Mesendoderm (in vitro differentiated cells): ENCODE data around the gene TGFA.

ENCODE experiments used
- DNase-seq: peaks from one replicate; pipeline ENCODE4 v3.0.0; 2013
- H2AK5ac ChIP-seq: 2 replicates; pipeline ENCODE4 v1.6.1; 2013; ENCODE audit warnings: low read length, inconsistent platforms
- H2BK120ac ChIP-seq: 2 replicates; pipeline ENCODE4 v1.6.1; 2013; ENCODE audit warnings: low read depth, mild to moderate bottlenecking, low read length, moderate library complexity, mixed read lengths
- H2BK15ac ChIP-seq: replicated peaks from 2 replicates; pipeline ENCODE4 v1.6.1; 2013; ENCODE audit warnings: low read depth, mild to moderate bottlenecking, moderate library complexity
- H2BK5ac ChIP-seq: 2 replicates; pipeline ENCODE4 v1.6.1; 2013; ENCODE audit warnings: low read length, inconsistent platforms
- H3K18ac ChIP-seq: 2 replicates; pipeline ENCODE4 v1.6.1; 2013; ENCODE audit warnings: mild to moderate bottlenecking, low read length, mixed read lengths
- H3K23ac ChIP-seq: one replicate; pipeline ENCODE4 v1.6.1; 2013; ENCODE audit warnings: low read length
- H3K27ac ChIP-seq: 2 replicates; pipeline ENCODE4 v1.5.1; 2013; ENCODE audit warnings: low read depth, mild to moderate bottlenecking, inconsistent platforms, low read length, moderate library complexity
- H3K27me3 ChIP-seq: 2 replicates; pipeline ENCODE4 v1.6.1; 2013; ENCODE audit warnings: low read length, control low read depth, mild to moderate bottlenecking, inconsistent platforms; ENCODE audit not compliant: insufficient read depth, poor library complexity
- H3K36me3 ChIP-seq: 2 replicates; pipeline ENCODE4 v1.6.1; 2013; ENCODE audit warnings: low read length, inconsistent platforms; ENCODE audit not compliant: control insufficient read depth, insufficient read depth
- H3K4ac ChIP-seq: one replicate; pipeline ENCODE4 v1.6.1; 2013; ENCODE audit warnings: low read depth, mild to moderate bottlenecking, low read length, moderate library complexity
- H3K4me1 ChIP-seq: 2 replicates; pipeline ENCODE4 v1.6.1; 2013; ENCODE audit warnings: low read depth, low read length, inconsistent platforms; ENCODE audit not compliant: control insufficient read depth
- H3K4me2 ChIP-seq: 2 replicates; pipeline ENCODE4 v1.6.1; 2013; ENCODE audit warnings: low read length
- H3K4me3 ChIP-seq: 2 replicates; pipeline ENCODE4 v1.5.1; 2013; ENCODE audit warnings: mild to moderate bottlenecking, low read length
- H3K56ac ChIP-seq: one replicate; pipeline ENCODE4 v1.6.1; 2013; ENCODE audit warnings: low read length
- H3K79me1 ChIP-seq: 2 replicates; pipeline ENCODE4 v1.6.1; 2013; ENCODE audit warnings: low read length, inconsistent platforms
- H3K79me2 ChIP-seq: 2 replicates; pipeline ENCODE4 v1.6.1; 2013; ENCODE audit warnings: mild to moderate bottlenecking, low read length; ENCODE audit not compliant: control insufficient read depth, insufficient read depth
- H3K9ac ChIP-seq: 2 replicates; pipeline ENCODE4 v1.6.1; 2013; ENCODE audit warnings: low read length, inconsistent platforms
- H4K5ac ChIP-seq: one replicate; pipeline ENCODE4 v1.6.1; 2013; ENCODE audit warnings: low read length
- H4K8ac ChIP-seq: one replicate; pipeline ENCODE4 v1.6.1; 2013; ENCODE audit warnings: low read depth, mild to moderate bottlenecking, control low read depth, low read length, moderate library complexity
- whole genome bisulfite sequencing: extraction: QIAGEN DNeasy Blood & Tissue Kit; methylation state at CpG from one replicate; pipeline ENCODE4 v1.1.7; 2013; ENCODE audit warnings: low lambda C conversion rate, missing lambda C conversion rate; ENCODE audit not compliant: insufficient coverage; ENCODE audit errors: extremely low coverage; 5-methylcytosine and 5-hydroxymethylcytosine counted together

TGFA gene

DNA sequence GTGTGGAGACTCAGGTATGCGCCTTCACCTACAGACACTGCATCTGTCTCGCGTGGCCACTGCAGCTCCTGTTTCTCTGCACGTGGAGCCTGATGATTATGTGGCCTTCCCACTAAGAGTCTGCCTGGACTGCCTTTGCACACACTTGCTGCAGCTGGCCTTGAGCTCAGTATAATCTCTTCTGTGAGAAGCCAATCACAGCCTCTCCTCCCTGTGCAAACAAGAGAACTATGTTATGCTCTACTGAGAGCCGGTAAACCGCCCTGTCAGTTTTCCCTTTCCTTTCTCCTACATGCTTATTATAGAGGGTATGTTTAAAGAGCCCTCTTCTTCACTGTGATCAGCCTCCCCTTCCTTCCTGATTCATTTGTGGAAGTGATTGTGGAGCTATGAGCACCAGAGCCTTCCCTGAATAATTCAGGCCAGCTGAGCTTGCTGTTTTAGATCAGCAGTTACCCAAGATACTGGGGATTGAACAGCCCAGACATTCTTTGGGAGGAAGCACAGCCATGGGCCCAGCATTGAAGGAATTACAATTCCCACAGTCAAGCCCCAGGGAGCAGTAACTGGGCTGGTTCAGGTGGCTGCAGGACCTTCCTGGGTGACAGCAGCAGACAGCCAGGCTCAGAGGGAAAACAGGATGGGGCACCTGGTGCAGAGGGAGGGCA lies 3.7 kb upstream of the TGFA start:
- no peak overlapping the region for H4K8ac ChIP-seq
- H3K18ac ChIP-seq, result no peak overlapping the region
- no peak overlapping the region for H3K4me3 ChIP-seq
- no peaks in the 10 kb centered on the region for H3K79me1 ChIP-seq
- H3K4me1 ChIP-seq, result peaks cover 3% of the 10 kb centered on the region
- H3K23ac ChIP-seq, result no peak overlapping the region
- no peak overlapping the region for H3K4ac ChIP-seq
- no peak overlapping the region for H2AK5ac ChIP-seq
- no peaks in the 10 kb centered on the region for H3K36me3 ChIP-seq
- H2BK120ac ChIP-seq, result no peak overlapping the region
- H3K56ac ChIP-seq, result no peak overlapping the region
- no peaks in the 10 kb centered on the region for H3K27me3 ChIP-seq
- no peak overlapping the region for H3K9ac ChIP-seq
- H3K79me2 ChIP-seq, result no peaks in the 10 kb centered on the region
- no peak overlapping the region for H2BK5ac ChIP-seq
- H3K4me2 ChIP-seq, result no peak overlapping the region
- no peak overlapping the region for H3K27ac ChIP-seq
- no peak overlapping the region for H4K5ac ChIP-seq
- WGBS, result no CpG with 5 or more reads among the region's 6 CpGs
- no peak for DNase-seq
- no peak overlapping the region for H2BK15ac ChIP-seq

DNA sequence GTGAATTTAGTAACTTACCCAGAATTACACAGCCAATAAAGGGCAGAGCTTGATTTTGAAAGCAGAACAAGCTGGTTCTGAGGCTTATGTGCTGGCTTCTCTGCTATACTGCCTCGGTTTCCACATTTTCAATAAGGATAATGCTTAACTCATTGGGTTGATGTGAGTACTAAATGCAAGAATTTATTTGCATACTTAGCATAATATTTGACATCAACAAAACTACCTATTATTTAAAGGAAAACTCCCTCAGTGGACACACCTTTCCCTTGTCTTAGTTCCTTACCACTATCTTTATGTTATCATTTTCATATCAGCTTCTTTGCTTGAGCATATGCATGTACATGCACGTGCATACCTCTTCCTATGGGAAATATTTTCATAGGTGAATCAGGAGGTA lies 3.0 kb upstream of the TGFA start:
- Histone ChIP-seq H2BK120ac (no peak overlapping the region), H3K4me2 (no peak overlapping the region), H3K4me1 (peaks cover 3% of the 10 kb centered on the region), H3K27me3 (no peaks in the 10 kb centered on the region), H3K27ac (no peak overlapping the region), H3K23ac (no peak overlapping the region), H3K79me2 (no peaks in the 10 kb centered on the region), H3K36me3 (no peaks in the 10 kb centered on the region), H4K5ac (no peak overlapping the region), H3K4me3 (no peak overlapping the region), H4K8ac (no peak overlapping the region), H2AK5ac (no peak overlapping the region), H3K9ac (no peak overlapping the region), H3K18ac (no peak overlapping the region), H3K4ac (no peak overlapping the region), H3K56ac (no peak overlapping the region), H2BK15ac (no peak overlapping the region), H2BK5ac (no peak overlapping the region), H3K79me1 (no peaks in the 10 kb centered on the region)
- DNase-seq, result no peak
- no CpG with 5 or more reads among the region's 2 CpGs for WGBS

DNA sequence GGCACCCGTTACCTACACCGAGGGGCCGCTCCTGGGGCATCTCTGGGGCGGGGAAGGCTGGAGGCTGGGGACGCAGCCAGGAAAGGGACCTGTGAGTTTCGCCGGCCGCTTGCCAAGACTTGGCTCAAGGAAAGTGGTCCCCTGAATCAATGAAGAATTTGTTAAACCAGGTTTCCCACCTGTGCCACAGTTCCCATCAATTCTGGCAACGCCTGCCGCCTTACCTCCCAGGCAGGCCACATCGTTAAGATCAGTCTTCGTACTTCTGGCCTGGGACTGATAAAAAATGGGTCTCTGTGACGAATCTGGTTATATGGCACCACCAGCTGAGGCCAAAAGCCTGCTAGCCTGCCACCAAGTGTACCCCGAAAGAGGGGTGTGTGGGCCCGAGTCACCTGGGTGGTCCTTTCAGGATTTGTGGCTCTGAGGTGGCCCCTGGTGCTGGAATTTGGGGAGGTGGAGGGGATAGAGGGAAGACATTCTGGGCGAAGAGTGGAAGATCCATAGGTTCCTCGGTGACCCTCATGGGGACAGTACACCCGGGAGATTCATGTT lies 789 bp upstream of the TGFA start:
- Histone ChIP-seq H3K4me1 (peaks cover 3% of the 10 kb centered on the region), H3K27me3 (no peaks in the 10 kb centered on the region), H3K9ac (peak overlapping the region; percentile 31), H4K5ac (no peak overlapping the region), H3K36me3 (no peaks in the 10 kb centered on the region), H2BK5ac (no peak overlapping the region), H4K8ac (no peak overlapping the region), H2BK15ac (no peak overlapping the region), H3K79me1 (no peaks in the 10 kb centered on the region), H3K79me2 (no peaks in the 10 kb centered on the region), H3K4ac (peak overlapping the region; percentile 25), H2AK5ac (no peak overlapping the region), H3K56ac (peak overlapping the region; percentile 62), H2BK120ac (no peak overlapping the region), H3K4me2 (peak overlapping the region; percentile 67), H3K18ac (no peak overlapping the region), H3K27ac (no peak overlapping the region), H3K4me3 (peak overlapping the region; percentile 7), H3K23ac (no peak overlapping the region)
- no peak for DNase-seq
- WGBS, result no CpG with 5 or more reads among the region's 18 CpGs

DNA sequence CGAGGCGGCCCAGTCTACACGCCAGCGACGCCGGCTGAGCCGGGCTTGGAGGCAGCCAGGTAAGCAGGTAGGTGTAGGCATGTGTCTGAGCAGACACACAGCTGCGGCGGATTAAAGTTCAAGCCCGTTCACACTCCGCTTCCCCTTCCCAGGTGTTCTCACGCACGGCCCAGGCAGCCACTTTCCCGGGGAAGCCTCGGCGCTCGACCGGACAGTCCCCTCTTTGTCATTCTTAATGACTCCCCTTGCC lies 367 bp downstream of the TGFA start:
- Histone ChIP-seq H2BK120ac (no peak overlapping the region), H3K9ac (peak overlapping the region; percentile 61), H3K79me2 (no peaks in the 10 kb centered on the region), H3K79me1 (no peaks in the 10 kb centered on the region), H3K27me3 (no peaks in the 10 kb centered on the region), H4K5ac (no peak overlapping the region), H3K4ac (no peak overlapping the region), H2BK5ac (no peak overlapping the region), H3K56ac (peak overlapping the region; percentile 73), H3K36me3 (no peaks in the 10 kb centered on the region), H3K4me3 (peak overlapping the region; percentile 42), H3K23ac (no peak overlapping the region), H3K4me1 (peaks cover 3% of the 10 kb centered on the region), H2BK15ac (no peak overlapping the region), H2AK5ac (no peak overlapping the region), H3K27ac (no peak overlapping the region), H3K4me2 (peak overlapping the region; percentile 76), H3K18ac (peak overlapping the region; percentile 34), H4K8ac (no peak overlapping the region)
- DNase-seq, result peak; percentile 63
- WGBS, result no CpG with 5 or more reads among the region's 18 CpGs

DNA sequence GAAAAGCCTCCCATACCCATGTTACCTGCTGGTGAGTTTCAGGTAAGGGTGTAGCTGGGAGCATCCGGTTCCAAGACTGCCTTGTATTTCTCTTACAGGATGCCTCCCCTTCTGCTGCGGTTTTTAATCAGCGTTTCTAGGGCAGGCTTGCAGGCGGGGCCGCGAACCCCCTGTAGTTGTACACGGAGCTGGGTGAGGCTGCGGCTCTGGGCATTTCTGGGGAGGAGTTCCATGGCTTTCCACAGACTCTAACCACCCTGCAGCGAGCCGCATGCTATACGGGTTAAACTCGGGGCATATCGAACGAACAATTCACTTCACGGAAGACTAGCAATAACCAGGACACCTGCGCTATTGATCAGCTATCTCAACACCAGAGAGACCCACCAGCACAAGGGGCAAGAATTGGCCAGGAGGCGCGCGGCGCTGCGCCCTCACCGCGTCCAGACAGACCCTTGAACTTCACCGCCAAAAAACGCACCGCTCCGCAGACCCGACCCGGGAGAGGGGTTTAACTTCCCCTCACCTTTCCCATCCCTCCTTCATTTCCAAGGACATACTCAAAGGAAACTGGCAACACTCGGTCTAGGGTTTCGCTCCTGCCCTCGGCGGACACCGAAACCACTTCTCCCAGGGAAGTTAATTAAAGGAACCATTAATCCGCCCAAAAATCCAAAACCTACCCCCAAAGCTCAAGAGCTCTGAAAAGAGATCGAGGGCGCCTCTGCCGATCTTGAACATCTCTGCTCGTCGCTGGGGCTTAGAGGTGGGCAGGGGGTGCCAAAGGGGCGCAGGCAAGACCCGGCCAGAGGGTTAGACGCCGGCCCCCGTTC lies 909 bp downstream of the TGFA start:
- Histone ChIP-seq H4K8ac (no peak overlapping the region), H3K4me1 (no peaks in the 10 kb centered on the region), H3K79me2 (no peaks in the 10 kb centered on the region), H3K4ac (no peak overlapping the region), H3K18ac (no peak overlapping the region), H3K79me1 (no peaks in the 10 kb centered on the region), H3K27ac (no peak overlapping the region), H3K4me2 (peak overlapping the region; percentile 76), H2BK15ac (no peak overlapping the region), H3K56ac (peak overlapping the region; percentile 73), H2AK5ac (no peak overlapping the region), H4K5ac (no peak overlapping the region), H3K27me3 (no peaks in the 10 kb centered on the region), H2BK120ac (no peak overlapping the region), H3K36me3 (no peaks in the 10 kb centered on the region), H2BK5ac (no peak overlapping the region), H3K4me3 (peak overlapping the region; percentile 42), H3K23ac (no peak overlapping the region), H3K9ac (peak overlapping the region; percentile 61)
- no CpG with 5 or more reads among the region's 45 CpGs for WGBS
- DNase-seq, result peak; percentile 25
